SK-N-SH (cell line): Measurements from ENCODE around the gene PEMT.
A peak's percentile ranks its signal among the peaks of the same experiment; 100 is the strongest.

Experiments
- EZH2phosphoT487 ChIP-seq: fragments of 200-600 bp; sonication (generic); IDR thresholded peaks from 2 replicates; pipeline ENCODE4 v1.6.1; 2017; ENCODE audit warnings: low read depth, mixed run types, mild to moderate bottlenecking, antibody characterized with exemption, moderate library complexity, borderline replicate concordance
- FOXJ3 ChIP-seq: sonication (generic); formaldehyde crosslinking; IDR thresholded peaks from 2 replicates; pipeline ENCODE4 v1.5.1; 2020; ENCODE audit warnings: mild to moderate bottlenecking, missing genetic modification reagents
- FOXM1 ChIP-seq: IDR thresholded peaks from 2 replicates; pipeline ENCODE4 v1.4.0; 2012; ENCODE audit warnings: low read depth, mild to moderate bottlenecking
- POLR2AphosphoS5 ChIP-seq: IDR thresholded peaks from 2 replicates; pipeline ENCODE4 v1.6.1; 2012; ENCODE audit warnings: low read depth, low read length
- TF ChIP-seq, protein P1 (sequence below): IDR thresholded peaks from 2 replicates; pipeline ENCODE4 v1.6.1; 2012; ENCODE audit warnings: mild to moderate bottlenecking, low read depth, low read length, moderate library complexity
- TF ChIP-seq, protein P2 (sequence below): fragments of 200-600 bp; sonication (generic); IDR thresholded peaks from 2 replicates; pipeline ENCODE4 v1.6.1; 2017; ENCODE audit warnings: antibody characterized with exemption, mild to moderate bottlenecking, moderate library complexity
- TF ChIP-seq, protein P3 (sequence below): fragments of 150-350 bp; IDR thresholded peaks from 2 replicates; pipeline ENCODE4 v1.6.1; 2017; ENCODE audit warnings: antibody characterized with exemption, low read length, low read depth, borderline replicate concordance

DNA sequence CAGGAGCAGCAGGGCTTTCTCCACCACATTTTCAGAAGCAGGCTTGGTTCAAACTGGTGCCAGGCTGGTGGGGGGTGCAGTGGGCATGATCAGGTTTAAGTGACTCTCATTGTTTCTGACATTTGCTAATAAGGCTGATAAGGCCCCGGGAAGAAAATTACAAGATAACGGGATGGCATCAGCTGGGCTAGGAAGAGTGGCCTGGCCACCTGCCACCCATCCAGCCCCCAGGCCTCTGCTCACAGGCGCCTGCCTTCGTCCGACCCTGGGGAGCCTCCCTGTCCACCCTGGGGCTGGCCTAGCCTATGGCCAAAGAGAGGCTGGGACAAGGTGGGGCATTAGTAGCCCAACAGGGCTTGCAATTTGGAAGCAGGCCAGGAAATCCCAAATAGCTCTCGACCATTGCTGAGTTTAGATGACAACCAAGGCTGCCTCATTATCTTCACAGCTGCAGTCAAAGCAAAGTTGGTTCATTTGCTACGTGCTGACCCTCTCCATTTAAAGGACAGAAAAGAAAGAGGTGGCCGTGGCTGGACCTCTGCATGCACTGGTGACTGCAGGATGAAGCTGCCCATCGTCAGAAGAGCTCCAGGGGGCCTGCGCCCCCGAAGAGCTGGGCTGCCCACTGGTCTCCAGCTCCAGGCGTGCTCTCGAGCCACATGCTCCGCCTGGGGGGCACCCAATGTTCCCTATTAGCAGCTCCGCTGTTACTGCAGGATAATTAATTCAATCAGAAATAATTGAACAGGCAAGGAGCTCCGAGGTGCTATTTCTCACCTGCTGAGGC lies 44.9 kb downstream of the PEMT start:
- TF ChIP-seq, protein P1, sequence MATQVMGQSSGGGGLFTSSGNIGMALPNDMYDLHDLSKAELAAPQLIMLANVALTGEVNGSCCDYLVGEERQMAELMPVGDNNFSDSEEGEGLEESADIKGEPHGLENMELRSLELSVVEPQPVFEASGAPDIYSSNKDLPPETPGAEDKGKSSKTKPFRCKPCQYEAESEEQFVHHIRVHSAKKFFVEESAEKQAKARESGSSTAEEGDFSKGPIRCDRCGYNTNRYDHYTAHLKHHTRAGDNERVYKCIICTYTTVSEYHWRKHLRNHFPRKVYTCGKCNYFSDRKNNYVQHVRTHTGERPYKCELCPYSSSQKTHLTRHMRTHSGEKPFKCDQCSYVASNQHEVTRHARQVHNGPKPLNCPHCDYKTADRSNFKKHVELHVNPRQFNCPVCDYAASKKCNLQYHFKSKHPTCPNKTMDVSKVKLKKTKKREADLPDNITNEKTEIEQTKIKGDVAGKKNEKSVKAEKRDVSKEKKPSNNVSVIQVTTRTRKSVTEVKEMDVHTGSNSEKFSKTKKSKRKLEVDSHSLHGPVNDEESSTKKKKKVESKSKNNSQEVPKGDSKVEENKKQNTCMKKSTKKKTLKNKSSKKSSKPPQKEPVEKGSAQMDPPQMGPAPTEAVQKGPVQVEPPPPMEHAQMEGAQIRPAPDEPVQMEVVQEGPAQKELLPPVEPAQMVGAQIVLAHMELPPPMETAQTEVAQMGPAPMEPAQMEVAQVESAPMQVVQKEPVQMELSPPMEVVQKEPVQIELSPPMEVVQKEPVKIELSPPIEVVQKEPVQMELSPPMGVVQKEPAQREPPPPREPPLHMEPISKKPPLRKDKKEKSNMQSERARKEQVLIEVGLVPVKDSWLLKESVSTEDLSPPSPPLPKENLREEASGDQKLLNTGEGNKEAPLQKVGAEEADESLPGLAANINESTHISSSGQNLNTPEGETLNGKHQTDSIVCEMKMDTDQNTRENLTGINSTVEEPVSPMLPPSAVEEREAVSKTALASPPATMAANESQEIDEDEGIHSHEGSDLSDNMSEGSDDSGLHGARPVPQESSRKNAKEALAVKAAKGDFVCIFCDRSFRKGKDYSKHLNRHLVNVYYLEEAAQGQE: no peak
- TF ChIP-seq POLR2AphosphoS5: no peak
- TF ChIP-seq, protein P2, sequence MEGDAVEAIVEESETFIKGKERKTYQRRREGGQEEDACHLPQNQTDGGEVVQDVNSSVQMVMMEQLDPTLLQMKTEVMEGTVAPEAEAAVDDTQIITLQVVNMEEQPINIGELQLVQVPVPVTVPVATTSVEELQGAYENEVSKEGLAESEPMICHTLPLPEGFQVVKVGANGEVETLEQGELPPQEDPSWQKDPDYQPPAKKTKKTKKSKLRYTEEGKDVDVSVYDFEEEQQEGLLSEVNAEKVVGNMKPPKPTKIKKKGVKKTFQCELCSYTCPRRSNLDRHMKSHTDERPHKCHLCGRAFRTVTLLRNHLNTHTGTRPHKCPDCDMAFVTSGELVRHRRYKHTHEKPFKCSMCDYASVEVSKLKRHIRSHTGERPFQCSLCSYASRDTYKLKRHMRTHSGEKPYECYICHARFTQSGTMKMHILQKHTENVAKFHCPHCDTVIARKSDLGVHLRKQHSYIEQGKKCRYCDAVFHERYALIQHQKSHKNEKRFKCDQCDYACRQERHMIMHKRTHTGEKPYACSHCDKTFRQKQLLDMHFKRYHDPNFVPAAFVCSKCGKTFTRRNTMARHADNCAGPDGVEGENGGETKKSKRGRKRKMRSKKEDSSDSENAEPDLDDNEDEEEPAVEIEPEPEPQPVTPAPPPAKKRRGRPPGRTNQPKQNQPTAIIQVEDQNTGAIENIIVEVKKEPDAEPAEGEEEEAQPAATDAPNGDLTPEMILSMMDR: no peak
- TF ChIP-seq FOXM1: no peak
- TF ChIP-seq FOXJ3 (CRISPR knock-in tag): peak; percentile 78
- TF ChIP-seq EZH2phosphoT487: no peak
- TF ChIP-seq, protein P3, sequence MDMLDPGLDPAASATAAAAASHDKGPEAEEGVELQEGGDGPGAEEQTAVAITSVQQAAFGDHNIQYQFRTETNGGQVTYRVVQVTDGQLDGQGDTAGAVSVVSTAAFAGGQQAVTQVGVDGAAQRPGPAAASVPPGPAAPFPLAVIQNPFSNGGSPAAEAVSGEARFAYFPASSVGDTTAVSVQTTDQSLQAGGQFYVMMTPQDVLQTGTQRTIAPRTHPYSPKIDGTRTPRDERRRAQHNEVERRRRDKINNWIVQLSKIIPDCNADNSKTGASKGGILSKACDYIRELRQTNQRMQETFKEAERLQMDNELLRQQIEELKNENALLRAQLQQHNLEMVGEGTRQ: no peak
